Measurements from ENCODE around the gene LINC00237.
A peak's percentile ranks its signal among the peaks of the same experiment; 100 is the strongest.

LINC00237 gene

DNA sequence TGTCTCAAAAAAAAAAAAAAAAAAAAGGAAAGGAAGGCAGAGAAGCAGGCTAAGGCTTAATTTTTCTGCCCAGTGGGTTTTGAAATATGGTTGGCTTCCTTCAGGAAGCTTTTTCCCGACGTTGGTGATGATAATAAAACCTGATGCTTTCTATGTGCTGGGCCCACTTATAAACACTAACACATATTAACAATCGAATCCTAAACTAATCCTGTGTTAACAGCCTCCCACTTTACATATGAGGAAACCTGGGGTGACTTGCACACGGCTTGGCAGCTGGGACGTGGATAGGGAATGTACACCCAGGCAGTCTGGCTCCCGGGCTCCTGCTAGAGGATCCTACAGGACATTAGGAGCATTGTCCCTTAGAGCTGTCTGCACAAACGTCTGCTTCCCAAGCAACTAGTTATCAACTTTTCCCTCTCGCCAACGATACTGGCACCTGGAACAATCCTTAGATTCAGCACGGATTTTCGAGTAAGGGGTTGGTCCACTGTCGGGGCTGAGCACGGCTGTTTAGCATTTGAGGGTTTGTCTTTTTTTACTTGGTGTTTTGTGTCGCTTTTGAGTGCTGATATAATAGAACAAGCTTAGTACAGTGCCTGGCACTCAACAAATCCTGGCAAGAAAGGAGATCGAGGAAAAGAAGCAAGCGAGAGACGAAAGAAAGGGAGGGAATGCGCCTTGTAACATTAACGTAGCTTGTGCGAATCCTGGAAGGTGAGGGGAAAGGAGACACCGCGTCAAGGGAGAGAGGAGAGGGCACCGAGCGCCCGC is 19.1 kb upstream of the LINC00237 start:
- no peak for DNase-seq (ENCODE audit: low read depth)

- no peak for DNase-seq (ENCODE audit: low read depth)
These were observed 18.0 kb upstream of the LINC00237 start for GRCh38 chr20:21124190-21124589.

- DNase-seq (ENCODE audit: low read depth), result no peak
These were observed 12.6 kb upstream of the LINC00237 start for GRCh38 chr20:21118782-21119181.

- DNase-seq (ENCODE audit: low read depth), result no peak
These were observed 12.0 kb upstream of the LINC00237 start for GRCh38 chr20:21118138-21118537.

- DNase-seq (ENCODE audit: low read depth), result no peak
These were observed 11.4 kb upstream of the LINC00237 start for GRCh38 chr20:21117521-21117920.

- no peak for DNase-seq (ENCODE audit: low read depth)
These were observed 8.4 kb upstream of the LINC00237 start for GRCh38 chr20:21114584-21114983.

DNA sequence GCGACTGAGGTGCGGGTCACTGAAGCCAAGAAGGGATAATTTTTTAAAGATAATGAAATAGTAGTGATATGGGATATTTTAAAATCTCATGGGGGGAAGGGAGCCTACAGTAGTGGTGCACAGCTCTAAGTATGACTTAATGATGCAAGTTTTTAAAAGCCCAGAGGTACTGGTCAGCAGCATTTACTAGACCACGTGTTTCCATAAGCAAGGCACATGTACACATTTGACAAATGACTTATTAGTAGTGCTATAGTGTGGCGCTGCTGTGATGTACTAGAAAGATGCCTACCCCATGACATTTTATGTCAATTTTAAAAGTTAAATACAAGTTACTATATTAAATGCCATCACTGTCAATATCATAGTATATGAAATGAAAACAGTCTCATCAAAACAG is 7.5 kb upstream of the LINC00237 start:
- DNase-seq (ENCODE audit: low read depth), result no peak

GRCh38 chr20:21111416-21111815 is 5.3 kb upstream of the LINC00237 start:
- DNase-seq (ENCODE audit: low read depth), result no peak

GRCh38 chr20:21110811-21111210 is 4.7 kb upstream of the LINC00237 start:
- DNase-seq (ENCODE audit: low read depth), result no peak

GRCh38 chr20:21109144-21109543 is 3.0 kb upstream of the LINC00237 start:
- no peak for DNase-seq (ENCODE audit: low read depth)

GRCh38 chr20:21105429-21106170 is 558 bp downstream of the LINC00237 start:
- DNase-seq (ENCODE audit: low read depth), result no peak

DNA sequence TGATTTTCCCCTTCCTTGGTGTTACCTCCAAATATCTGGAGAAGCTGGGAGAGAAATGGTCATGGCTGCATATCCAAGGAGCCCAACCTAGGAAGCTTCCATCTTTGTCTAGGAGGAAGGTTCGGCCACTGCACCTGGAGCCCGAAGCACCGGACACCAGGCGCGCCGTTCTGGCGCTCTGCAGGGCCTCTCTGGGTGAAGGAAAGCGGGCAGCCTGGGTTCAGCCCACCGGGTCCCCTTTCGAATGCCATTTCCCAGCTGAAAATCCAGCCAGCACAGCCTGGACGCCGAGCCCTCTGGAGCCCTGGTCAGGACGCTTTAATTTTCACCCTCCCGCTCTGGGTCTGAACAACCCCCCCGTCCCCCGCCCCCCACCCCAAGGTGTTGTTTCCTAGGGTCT is 1.2 kb downstream of the LINC00237 start:
- no peak for DNase-seq (ENCODE audit: low read depth)

- DNase-seq (ENCODE audit: low read depth), result no peak
These were observed 1.7 kb downstream of the LINC00237 start for GRCh38 chr20:21104466-21104761.

DNA sequence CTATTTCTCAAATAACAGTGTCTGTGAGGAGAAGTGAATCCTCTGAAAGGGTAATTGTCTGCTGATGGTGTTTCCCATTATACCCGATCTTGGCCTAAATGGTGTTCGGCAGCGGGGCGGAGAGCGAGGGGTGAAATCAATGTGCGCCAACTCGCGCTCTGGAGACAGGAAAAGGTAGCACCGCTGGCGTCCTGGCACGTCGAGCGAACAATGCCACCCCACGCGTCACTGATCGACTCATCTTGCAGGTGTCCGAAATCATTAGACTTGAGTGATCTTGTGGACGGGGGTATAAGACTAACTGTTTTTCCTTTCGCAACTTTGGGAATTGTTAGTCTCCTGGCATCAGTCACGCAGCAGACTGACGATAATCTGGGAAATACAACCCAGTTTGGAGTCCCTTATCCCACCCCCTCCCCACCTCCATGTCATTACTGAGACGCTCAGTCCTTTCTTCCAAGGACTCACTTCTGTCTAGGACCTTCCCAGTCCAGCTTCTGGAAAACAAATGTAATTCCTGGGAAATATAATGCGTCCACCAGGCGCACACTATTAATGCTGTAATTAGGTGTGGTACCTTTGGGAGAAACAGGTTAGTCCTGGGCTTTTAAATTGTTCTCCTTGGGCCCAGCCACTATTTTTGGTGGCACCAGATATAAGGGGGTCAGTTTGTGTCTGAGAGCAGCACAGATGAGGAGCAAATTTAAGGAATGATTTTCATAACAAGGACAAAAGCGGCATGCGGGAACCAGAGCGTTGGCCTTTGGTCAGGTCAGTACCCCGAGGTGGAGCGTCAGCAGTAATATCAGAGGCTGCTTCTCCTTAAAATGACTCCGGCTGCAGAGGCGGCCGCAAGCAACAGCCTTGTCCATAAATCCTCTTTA is 2.3 kb downstream of the LINC00237 start:
- no peak for DNase-seq (ENCODE audit: low read depth)

DNA sequence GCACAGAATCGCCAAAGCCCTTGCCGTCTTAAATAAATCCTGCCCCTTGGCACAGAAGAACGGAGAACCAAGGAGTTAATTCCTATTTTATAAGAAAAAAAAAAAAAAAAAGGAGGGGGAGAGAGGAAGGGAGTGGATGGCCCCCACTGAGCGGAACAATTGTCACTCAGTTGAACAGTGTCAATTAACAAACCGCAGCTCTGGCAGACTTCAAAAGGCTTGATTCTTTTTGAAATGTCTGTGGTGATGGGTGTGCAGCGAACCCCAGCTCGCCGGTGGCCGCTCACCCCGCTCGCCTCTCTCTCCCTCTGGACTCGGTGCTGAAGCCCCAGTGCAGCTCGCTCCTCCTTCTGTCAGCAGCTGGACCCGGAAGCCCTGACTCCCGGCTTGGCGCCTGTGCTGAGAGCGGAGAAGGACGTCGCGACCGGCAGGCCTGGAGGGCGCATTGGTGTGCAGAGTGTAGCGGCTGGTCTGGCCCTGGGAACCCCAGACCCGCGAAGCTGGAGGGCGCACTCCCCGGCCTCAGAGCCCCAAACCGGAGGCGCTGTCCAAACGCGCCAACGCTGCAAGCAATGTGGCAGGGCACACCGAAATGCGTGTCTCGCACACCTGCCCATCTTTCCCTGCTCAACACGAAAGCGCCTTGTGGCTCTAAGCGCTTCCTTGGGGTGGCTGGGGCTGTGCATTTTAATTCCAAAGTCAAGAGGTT is 3.4 kb downstream of the LINC00237 start:
- peak; percentile 18 for DNase-seq (ENCODE audit: low read depth)

GRCh38 chr20:21101932-21102575 is 4.1 kb downstream of the LINC00237 start:
- no peak for DNase-seq (ENCODE audit: low read depth)

GRCh38 chr20:21101453-21101931 is 4.7 kb downstream of the LINC00237 start:
- DNase-seq (ENCODE audit: low read depth), result no peak

DNA sequence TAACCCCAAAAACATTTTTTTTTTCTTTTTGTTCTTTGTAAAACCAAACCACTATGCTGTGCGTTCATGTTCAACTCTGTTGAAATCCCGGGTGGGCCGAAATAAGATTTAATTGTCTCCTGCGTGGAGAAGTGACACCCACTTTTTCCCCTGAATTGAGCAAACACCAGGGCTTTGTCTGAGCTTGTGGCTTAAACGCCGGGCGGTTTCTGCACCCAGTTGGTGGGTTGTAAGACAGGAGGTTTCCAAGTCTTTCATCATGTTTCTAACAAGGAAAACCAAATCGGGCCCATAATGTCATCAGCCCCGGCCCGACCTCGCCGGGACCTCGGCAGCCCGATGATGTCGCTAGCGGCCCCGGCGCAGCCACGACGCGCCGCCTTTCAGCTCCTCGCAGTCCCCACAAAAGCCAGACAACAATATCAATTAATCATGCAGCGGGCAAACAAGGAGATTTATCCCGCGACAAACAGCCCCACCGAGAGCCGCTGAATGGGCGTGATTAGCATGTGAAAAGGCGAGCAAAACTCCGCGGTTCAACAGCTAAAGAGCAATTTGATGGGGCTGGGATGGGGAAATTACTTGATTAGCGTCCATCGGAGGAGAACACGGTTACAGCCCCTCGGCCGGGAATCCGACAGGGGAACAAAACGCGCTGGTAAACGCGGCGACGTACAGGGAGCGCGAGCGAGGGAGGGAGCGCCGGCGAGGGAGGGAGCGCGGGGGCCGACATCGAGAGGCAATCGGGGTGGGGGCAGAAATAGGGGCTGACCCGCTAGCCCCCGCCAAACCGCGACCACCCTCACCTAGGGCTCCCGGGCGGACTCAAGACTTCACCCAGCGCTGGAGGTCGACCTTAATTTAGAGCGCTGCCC is 5.3 kb downstream of the LINC00237 start:
- DNase-seq (ENCODE audit: low read depth), result no peak

- peak; percentile 12 for DNase-seq (ENCODE audit: low read depth)
These were observed 6.2 kb downstream of the LINC00237 start for GRCh38 chr20:21099751-21100577.
